SK-N-MC (cell line): ENCODE results near the gene CADPS2.

Source experiments
- EZH2 ChIP-seq: fragments of 200-600 bp; sonication (generic); IDR thresholded peaks from one replicate; pipeline ENCODE4 v1.6.1; 2017; ENCODE audit warnings: antibody characterized with exemption
- FOXP2 ChIP-seq: optimal IDR thresholded peaks from 2 replicates; pipeline ENCODE3; 2011; ENCODE audit warnings: mild to moderate bottlenecking, moderate library complexity; ENCODE audit not compliant: insufficient read depth; ENCODE audit errors: extremely low read length, control extremely low read depth
- POLR2AphosphoS5 ChIP-seq: IDR thresholded peaks from 2 replicates; pipeline ENCODE4 v1.6.1; 2012; ENCODE audit warnings: mild to moderate bottlenecking, low read depth, low read length, borderline replicate concordance

- TF ChIP-seq POLR2AphosphoS5 (no peak), EZH2 (no peak), FOXP2 (no peak)
Measured at GRCh38 chr7:122893486-122893885, 7.2 kb upstream of the CADPS2 start.
